Keratinocyte (primary cell): ENCODE results near the gene ANHX. TPM values are rescaled to one million over a fixed set of nuclear protein-coding genes. Genes with fewer than 3 reads are reported as not detected.

Source experiments
- DNase-seq: peaks from one replicate; pipeline ENCODE4 v3.0.0-alpha.2; 2011; ENCODE audit warnings: low read depth, missing footprints, low spot score
- FAIRE-seq: peaks from 2 replicates; lab custom pipeline; 2011; peaks lifted over from hg19 to GRCh38; lab: Jason Lieb, UNC
- H2AFZ ChIP-seq: 2 replicates; pipeline ENCODE4 v1.6.0; 2012; ENCODE audit warnings: low read length, control low read depth, inconsistent platforms; ENCODE audit not compliant: control insufficient read depth
- H3K27ac ChIP-seq: 2 replicates; pipeline ENCODE4 v1.5.1; 2011; ENCODE audit warnings: low read length; ENCODE audit not compliant: control insufficient read depth, insufficient read depth
- H3K27me3 ChIP-seq: 3 replicates; pipeline ENCODE4 v1.6.0; 2011; ENCODE audit warnings: low read length; ENCODE audit not compliant: control insufficient read depth, insufficient read depth; ENCODE audit errors: extremely low read depth
- H3K36me3 ChIP-seq, 2 experiments: 2 replicates in 1 of 2; 3 replicates in 1 of 2; pipeline ENCODE4 v1.5.1; 2011; ENCODE audit warnings: low read length in 2 of 2, mild to moderate bottlenecking in 1 of 2; ENCODE audit not compliant: control insufficient read depth in 2 of 2, insufficient read depth in 2 of 2; ENCODE audit errors: extremely low read depth in 1 of 2
- H3K4me1 ChIP-seq: 3 replicates; pipeline ENCODE4 v1.5.1; 2011; ENCODE audit warnings: low read length; ENCODE audit not compliant: control insufficient read depth, insufficient read depth; ENCODE audit errors: extremely low read depth
- H3K4me2 ChIP-seq: 3 replicates; pipeline ENCODE4 v1.6.0; 2011; ENCODE audit warnings: low read depth, low read length; ENCODE audit not compliant: control insufficient read depth, insufficient read depth; ENCODE audit errors: extremely low read depth
- H3K4me3 ChIP-seq, 3 experiments: fragments of 200-600 bp in 1 of 3; sonication (generic) in 1 of 3; 2 replicates in 2 of 3; 3 replicates in 1 of 3; pipeline ENCODE4 v1.5.1; 2011 to 2016; ENCODE audit warnings: low read length in 3 of 3, mild to moderate bottlenecking in 3 of 3, control low read depth in 2 of 3, inconsistent platforms in 1 of 3, low read depth in 1 of 3, mixed read lengths in 1 of 3, mixed run types in 1 of 3, moderate library complexity in 1 of 3; ENCODE audit not compliant: control insufficient read depth in 2 of 3, insufficient read depth in 2 of 3; ENCODE audit errors: extremely low read depth in 1 of 3
- H3K79me2 ChIP-seq: 2 replicates; pipeline ENCODE4 v1.6.0; 2012; ENCODE audit warnings: low read length; ENCODE audit not compliant: control insufficient read depth, insufficient read depth
- H3K9ac ChIP-seq: 3 replicates; pipeline ENCODE4 v1.6.0; 2011; ENCODE audit warnings: low read length; ENCODE audit not compliant: control insufficient read depth, insufficient read depth; ENCODE audit errors: extremely low read depth
- H3K9me1 ChIP-seq: 3 replicates; pipeline ENCODE4 v1.6.0; 2011; ENCODE audit warnings: low read length; ENCODE audit not compliant: control insufficient read depth, insufficient read depth; ENCODE audit errors: extremely low read depth
- H3K9me3 ChIP-seq: 2 replicates; pipeline ENCODE4 v1.5.1; 2012; ENCODE audit warnings: low read depth, low read length; ENCODE audit not compliant: control insufficient read depth
- H4K20me1 ChIP-seq: 3 replicates; pipeline ENCODE4 v1.6.0; 2011; ENCODE audit warnings: low read length; ENCODE audit not compliant: control insufficient read depth, insufficient read depth; ENCODE audit errors: extremely low read depth
- CTCF ChIP-seq, 3 experiments: IDR thresholded peaks in 1 of 3; conservative IDR thresholded peaks in 1 of 3; optimal IDR thresholded peaks in 1 of 3; 2 replicates in 2 of 3; 3 replicates in 1 of 3; pipeline versions ENCODE3 to v1.5.1; 2011; ENCODE audit warnings: low read length in 3 of 3, mild to moderate bottlenecking in 3 of 3, moderate library complexity in 2 of 3, control low read depth in 1 of 3, inconsistent platforms in 1 of 3; ENCODE audit not compliant: insufficient read depth in 2 of 3; ENCODE audit errors: extremely low read depth in 1 of 3
- EZH2 ChIP-seq: IDR thresholded peaks from one replicate; pipeline ENCODE4 v1.6.1; 2012; ENCODE audit warnings: inconsistent platforms, mild to moderate bottlenecking, low read length, moderate library complexity
- dilution Hi-C: fragments of 300-500 bp; cut with MboI; formaldehyde crosslinking; loops from one replicate; pipeline ENCODE4 v1.7.0; 2020; ENCODE audit warnings: low sequenced_read_pairs; ENCODE audit not compliant: extremely low pct_ligation_motif_present
- polyA plus RNA-seq, 5 experiments: library from polyadenylated mRNA; depleted of rRNA in 3 of 5; stranded (reverse) in 3 of 5; stranded (forward) in 1 of 5; unstranded in 1 of 5; fragments of >200 nt; gene quantifications; 1 replicate in 1 of 5; 2 replicates in 3 of 5; 3 replicates in 1 of 5; pipeline versions ENCODE4 v1.2.1 to v1.2.3, GENCODE V29; 2011 to 2012; ENCODE audit warnings: missing spikeins in 2 of 5, low read depth in 1 of 5, low replicate concordance in 1 of 5

ANHX gene
- polyA plus RNA-seq, 1 donor (not counting 4 experiments of a cell fraction or from before 2014, with no cell fraction given): not detected

- H3K4me3 ChIP-seq: no peak overlapping the region
- peaks cover 47% of the 10 kb centered on the region for H3K9me3 ChIP-seq
- H3K27me3 ChIP-seq: no peaks in the 10 kb centered on the region
- no peak overlapping the region for H3K4me2 ChIP-seq
- H3K36me3 ChIP-seq: peaks cover 7 to 8% of the 10 kb centered on the region in 2 experiments
- TF ChIP-seq EZH2: no peak
- no peak for DNase-seq
- no peak overlapping the region for H3K9ac ChIP-seq
- no peaks in the 10 kb centered on the region for H3K9me1 ChIP-seq
- dilution Hi-C loops: no loop called here
- no peaks in the 10 kb centered on the region for H4K20me1 ChIP-seq
- no peak overlapping the region for H3K27ac ChIP-seq
- no peak for FAIRE-seq
- no peak overlapping the region for H2AFZ ChIP-seq
- no peaks in the 10 kb centered on the region for H3K79me2 ChIP-seq
- H3K4me1 ChIP-seq: no peaks in the 10 kb centered on the region
Observed at GRCh38 chr12:133203344-133204263, 32.1 kb downstream of the ANHX start.

GRCh38 chr12:133202493-133203343 lies 33.0 kb downstream of the ANHX start:
- Histone ChIP-seq H3K4me2 (no peak overlapping the region), H3K9me1 (no peaks in the 10 kb centered on the region), H3K4me1 (no peaks in the 10 kb centered on the region), H3K79me2 (no peaks in the 10 kb centered on the region), H3K4me3 (no peak overlapping the region), H2AFZ (no peak overlapping the region), H4K20me1 (no peaks in the 10 kb centered on the region), H3K27me3 (no peaks in the 10 kb centered on the region), H3K27ac (no peak overlapping the region), H3K9ac (no peak overlapping the region), H3K9me3 (peaks cover 43% of the 10 kb centered on the region), H3K36me3 (peaks cover 7 to 8% of the 10 kb centered on the region in 2 experiments)
- FAIRE-seq (no peak), DNase-seq (no peak)
- dilution Hi-C loops: no loop called here
- no peak for TF ChIP-seq CTCF (optimal IDR thresholded peaks at IDR 0.05 in 1 of 3, IDR thresholded peaks at IDR 0.05 in 1 of 3, conservative IDR thresholded peaks at IDR 0.05 in 1 of 3; ENCODE audit: extremely low read depth in 1 of 3, insufficient read depth in 2 of 3, low read length in 3 of 3)
